Measurements from ENCODE around the gene SEL1L2. TPM values are rescaled to one million over a fixed set of nuclear protein-coding genes. Genes with fewer than 3 reads are reported as not detected.

The SEL1L2 gene
- total and polyA plus RNA-seq, 10 donors, result 0.22 TPM; not detected in 9

GRCh38 chr20:13891575-13891974 is 98.8 kb downstream of the SEL1L2 start:
- TF ChIP-seq CTCF (IDR thresholded peaks at IDR 0.05 in 8 of 11, conservative IDR thresholded peaks at IDR 0.05 in 3 of 11) (no peak), POLR2A (IDR thresholded peaks at IDR 0.05) (no peak), POLR2AphosphoS5 (IDR thresholded peaks at IDR 0.05) (no peak)
- DNase-seq, result no peak
- H3K27ac ChIP-seq, result no peak overlapping the region
- no peaks in the 10 kb centered on the region for H3K36me3 ChIP-seq
- H3K27me3 ChIP-seq (replicated peaks in 1 of 7), result peaks cover 0 to 3% (median 0%) of the 10 kb centered on the region in 7 donors
- H3K4me1 ChIP-seq, result no peaks in the 10 kb centered on the region
- H3K4me3 ChIP-seq, result no peak overlapping the region
- WGBS, 5 donors, result 86 to 94% (median 88%) methylated on average over 1 of the region's 1 CpG
- intact Hi-C loops (cut with DNase I; ENCODE audit: low total_unique reads), result no loop called here
- peaks cover 0 to 36% (median 29%) of the 10 kb centered on the region in 8 donors for H3K9me3 ChIP-seq

GRCh38 chr20:13884803-13885202 is 105.6 kb downstream of the SEL1L2 start:
- Histone ChIP-seq H3K27ac (no peak overlapping the region), H3K4me3 (no peak overlapping the region), H3K4me1 (no peaks in the 10 kb centered on the region), H3K27me3 (replicated peaks in 1 of 7) (peaks cover 0 to 17% (median 0%) of the 10 kb centered on the region in 7 donors), H3K9me3 (peaks cover 0 to 5% (median 0%) of the 10 kb centered on the region in 8 donors), H3K36me3 (no peaks in the 10 kb centered on the region)
- TF ChIP-seq CTCF (IDR thresholded peaks at IDR 0.05 in 8 of 11, conservative IDR thresholded peaks at IDR 0.05 in 3 of 11), result no peak
- TF ChIP-seq POLR2AphosphoS5 (IDR thresholded peaks at IDR 0.05), result no peak
- TF ChIP-seq POLR2A (IDR thresholded peaks at IDR 0.05), result no peak
- intact Hi-C loops (cut with DNase I; ENCODE audit: low total_unique reads), result no loop called here
- WGBS, 5 donors, result 84 to 98% (median 93%) methylated on average over 6 of the region's 6 CpGs
- no peak for DNase-seq

GRCh38 chr20:13883425-13883824 is 107.0 kb downstream of the SEL1L2 start:
- intact Hi-C loops (cut with DNase I; ENCODE audit: low total_unique reads), result no loop called here
- H3K9me3 ChIP-seq, result no peaks in the 10 kb centered on the region
- 27 to 69% (median 36%) methylated on average over 1 of the region's 1 CpG for WGBS, 5 donors
- H3K4me3 ChIP-seq, result no peak overlapping the region
- no peaks in the 10 kb centered on the region for H3K4me1 ChIP-seq
- DNase-seq, result no peak
- H3K36me3 ChIP-seq, result no peaks in the 10 kb centered on the region
- peaks cover 0 to 17% (median 0%) of the 10 kb centered on the region in 7 donors for H3K27me3 ChIP-seq (replicated peaks in 1 of 7)
- TF ChIP-seq POLR2AphosphoS5 (IDR thresholded peaks at IDR 0.05), result no peak
- no peak for TF ChIP-seq POLR2A (IDR thresholded peaks at IDR 0.05)
- TF ChIP-seq CTCF (IDR thresholded peaks at IDR 0.05 in 8 of 11, conservative IDR thresholded peaks at IDR 0.05 in 3 of 11), result no peak
- no peak overlapping the region for H3K27ac ChIP-seq

GRCh38 chr20:13878566-13878965 is 111.8 kb downstream of the SEL1L2 start:
- Histone ChIP-seq H3K27me3 (replicated peaks in 1 of 7) (peaks cover 0 to 7% (median 0%) of the 10 kb centered on the region in 7 donors), H3K4me3 (no peak overlapping the region), H3K4me1 (no peaks in the 10 kb centered on the region), H3K27ac (no peak overlapping the region), H3K36me3 (no peaks in the 10 kb centered on the region), H3K9me3 (no peaks in the 10 kb centered on the region)
- WGBS, 5 donors, result 86 to 98% (median 97%) methylated on average over 2 of the region's 2 CpGs
- intact Hi-C loops (cut with DNase I; ENCODE audit: low total_unique reads), result no loop called here
- no peak for TF ChIP-seq POLR2A (IDR thresholded peaks at IDR 0.05)
- TF ChIP-seq CTCF (IDR thresholded peaks at IDR 0.05 in 8 of 11, conservative IDR thresholded peaks at IDR 0.05 in 3 of 11), result no peak
- no peak for TF ChIP-seq POLR2AphosphoS5 (IDR thresholded peaks at IDR 0.05)
- no peak for DNase-seq

Data from spleen (tissue), 11 donors.